Activated CD8-positive, alpha-beta memory T cell treated with anti-CD3 and anti-CD28 coated beads, Interleukin-2, amount 10 ng/mL, durations not matched to agents 7 days and 5 days (primary cell): Measurements from ENCODE around the gene SUN3. TPM values are rescaled to one million over a fixed set of nuclear protein-coding genes. Genes with fewer than 3 reads are reported as not detected.
A peak's percentile ranks its signal among the peaks of the same experiment; 100 is the strongest.

ENCODE experiments used
- ATAC-seq: fragments of 150-1000 bp; cut with Tn5 transposase; one replicate; pipeline ENCODE4 v1.10.0; 2021; ENCODE audit warnings: moderate library complexity
- CTCF ChIA-PET: fragments of 350-600 bp; sonication (Branson Sonifier 250); formaldehyde crosslinking; loops from one replicate; lab custom pipeline; 2021; ENCODE audit warnings: antibody characterized with exemption; lab: Charles Lee
- DNase-seq: peaks from one replicate; pipeline ENCODE4 v3.0.0-alpha.2; 2020
- H3K27ac Mint-ChIP-seq: one replicate; pipeline ENCODE4 v1.8.0; 2021; ENCODE audit warnings: mild to moderate bottlenecking, mixed read lengths
- H3K27me3 Mint-ChIP-seq: one replicate; pipeline ENCODE4 v1.8.0; 2021; ENCODE audit warnings: mixed read lengths
- H3K36me3 Mint-ChIP-seq: one replicate; pipeline ENCODE4 v1.8.0; 2021; ENCODE audit warnings: mild to moderate bottlenecking, mixed read lengths
- H3K4me1 Mint-ChIP-seq: one replicate; pipeline ENCODE4 v1.8.0; 2021; ENCODE audit warnings: mixed read lengths
- H3K4me3 Mint-ChIP-seq: one replicate; pipeline ENCODE4 v1.8.0; 2021; ENCODE audit warnings: mild to moderate bottlenecking, moderate library complexity, mixed read lengths
- H3K9me3 Mint-ChIP-seq: one replicate; pipeline ENCODE4 v1.8.0; 2022; ENCODE audit warnings: low read depth, mixed read lengths
- total RNA-seq, 2 experiments: library from RNA; stranded (reverse); gene quantifications; one replicate each; pipeline ENCODE4 v1.2.3, GENCODE V29; 2021

Gene SUN3
- total RNA-seq, 2 experiments from 2014 or later, result not detected

DNA sequence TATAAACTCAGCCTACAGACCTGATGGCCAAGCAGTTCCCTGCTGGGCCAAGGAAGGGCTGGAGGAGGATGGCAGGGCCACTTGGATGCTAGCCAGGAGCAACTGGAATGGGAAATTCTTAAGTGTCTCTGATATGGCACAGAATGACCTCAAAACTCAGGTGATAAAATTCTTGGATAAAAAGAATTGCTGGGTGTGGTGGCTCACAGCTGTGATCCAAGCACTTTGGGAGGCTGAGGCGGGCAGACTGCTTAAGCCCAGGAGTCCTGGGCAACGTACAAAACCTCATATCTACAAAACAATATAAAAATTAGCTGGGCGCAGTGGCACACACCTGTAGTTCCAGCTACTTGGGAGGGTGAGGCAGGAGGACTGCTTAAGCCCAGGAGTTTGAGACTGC, 66.6 kb downstream of the SUN3 start:
- CTCF ChIA-PET, result no interaction called here
- Mint-ChIP-seq H3K27me3 (no peaks in the 10 kb centered on the region), H3K4me3 (no peak overlapping the region), H3K9me3 (no peaks in the 10 kb centered on the region), H3K4me1 (peaks cover 4% of the 10 kb centered on the region), H3K27ac (no peak overlapping the region), H3K36me3 (peaks cover 59% of the 10 kb centered on the region)
- ATAC-seq (no peak), DNase-seq (peak; percentile 31)

- Mint-ChIP-seq H3K9me3 (no peaks in the 10 kb centered on the region), H3K27me3 (no peaks in the 10 kb centered on the region), H3K4me1 (no peaks in the 10 kb centered on the region), H3K27ac (no peak overlapping the region), H3K4me3 (no peak overlapping the region), H3K36me3 (peaks cover 32% of the 10 kb centered on the region)
- no peak for DNase-seq
- CTCF ChIA-PET, result interaction anchor here (0.8 to 1.5 kb wide), 3 partner anchors 12 to 198 kb away, joined by 3 to 6 read pairs (median 3); no protein-coding TSS in a partner anchor
- no peak for ATAC-seq
These were observed 71.8 kb downstream of the SUN3 start for GRCh38 chr7:47957156-47957555.

- DNase-seq, result peak; percentile 21
- CTCF ChIA-PET, result interaction anchor here (1.0 to 1.1 kb wide), 3 partner anchors 12 to 13 kb away, joined by 3 to 6 read pairs (median 4); no protein-coding TSS in a partner anchor
- no peaks in the 10 kb centered on the region for H3K4me1 Mint-ChIP-seq
These were observed 72.7 kb downstream of the SUN3 start for GRCh38 chr7:47956220-47956619.

GRCh38 chr7:47954231-47954911, 74.5 kb downstream of the SUN3 start:
- no peaks in the 10 kb centered on the region for H3K9me3 Mint-ChIP-seq
- no peak overlapping the region for H3K4me3 Mint-ChIP-seq
- no peaks in the 10 kb centered on the region for H3K27me3 Mint-ChIP-seq
- CTCF ChIA-PET, result interaction anchor here (1.3 to 1.7 kb wide), 2 partner anchors 9 to 15 kb away, joined by 4 to 11 read pairs; no protein-coding TSS in a partner anchor
- DNase-seq, result no peak
- peaks cover 17% of the 10 kb centered on the region for H3K36me3 Mint-ChIP-seq
- peaks cover 2% of the 10 kb centered on the region for H3K4me1 Mint-ChIP-seq
- no peak for ATAC-seq
- H3K27ac Mint-ChIP-seq, result no peak overlapping the region

More at GRCh38 chr7:47956220-47956619, 72.7 kb downstream of the SUN3 start:
- H3K4me3 Mint-ChIP-seq, result no peak overlapping the region
- H3K9me3 Mint-ChIP-seq, result no peaks in the 10 kb centered on the region
- no peaks in the 10 kb centered on the region for H3K27me3 Mint-ChIP-seq
- H3K36me3 Mint-ChIP-seq, result peaks cover 26% of the 10 kb centered on the region
- H3K27ac Mint-ChIP-seq, result no peak overlapping the region
- ATAC-seq, result no peak

DNA sequence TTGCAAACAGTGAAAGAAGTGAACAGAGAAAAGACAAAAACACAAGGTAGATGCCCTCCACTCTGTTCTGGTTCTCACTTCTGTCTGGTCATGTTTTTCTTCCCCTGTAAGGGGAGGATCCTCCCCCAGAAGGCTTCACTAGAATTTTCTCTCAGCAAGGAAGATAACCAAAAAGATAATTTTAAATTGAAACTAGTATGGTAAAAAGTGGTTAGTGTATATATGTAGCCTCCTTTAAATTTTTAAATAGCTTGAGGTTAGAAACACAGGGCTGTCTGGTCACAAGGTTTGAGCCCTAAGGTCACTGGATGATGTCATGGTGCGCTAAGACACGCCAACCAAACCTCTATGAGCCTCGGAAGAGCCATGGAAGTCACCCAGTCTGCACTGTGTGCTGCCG, 75.1 kb downstream of the SUN3 start:
- Mint-ChIP-seq H3K4me3 (no peak overlapping the region), H3K27ac (no peak overlapping the region), H3K9me3 (no peaks in the 10 kb centered on the region), H3K36me3 (peaks cover 17% of the 10 kb centered on the region), H3K27me3 (no peaks in the 10 kb centered on the region), H3K4me1 (peaks cover 2% of the 10 kb centered on the region)
- no peak for DNase-seq
- CTCF ChIA-PET, result interaction anchor here (1.3 to 1.7 kb wide), 2 partner anchors 9 to 15 kb away, joined by 4 to 11 read pairs; no protein-coding TSS in a partner anchor
- no peak for ATAC-seq

GRCh38 chr7:47952224-47952623, 76.7 kb downstream of the SUN3 start:
- Mint-ChIP-seq H3K4me3 (no peak overlapping the region), H3K36me3 (peaks cover 9% of the 10 kb centered on the region), H3K27me3 (no peaks in the 10 kb centered on the region), H3K27ac (no peak overlapping the region), H3K9me3 (no peaks in the 10 kb centered on the region), H3K4me1 (peaks cover 2% of the 10 kb centered on the region)
- DNase-seq (peak; percentile 18), ATAC-seq (no peak)
- CTCF ChIA-PET, result interaction anchor here (1.2 kb wide), 1 partner anchor 137 kb away, joined by 3 read pairs; the partner anchor contains the start of gene UPP1

DNA sequence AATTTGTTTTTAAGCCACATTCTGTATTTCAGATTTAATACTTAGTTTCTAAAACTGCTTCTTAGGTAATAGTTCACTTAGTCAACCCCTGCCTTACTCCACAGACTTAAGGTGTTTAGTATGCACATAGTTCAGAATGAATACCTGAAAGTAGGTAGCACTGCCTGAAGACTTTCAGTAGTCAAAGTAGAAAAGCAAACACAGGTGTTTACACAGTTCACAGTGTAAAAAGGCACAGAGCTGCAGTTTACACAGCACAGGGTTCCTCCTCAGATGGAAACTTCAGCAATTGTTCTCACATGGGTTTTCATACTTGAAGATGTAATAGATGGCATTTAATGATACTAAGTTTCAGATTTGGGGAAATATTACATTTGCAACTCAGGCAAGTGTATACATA, 77.5 kb downstream of the SUN3 start:
- Mint-ChIP-seq H3K36me3 (peaks cover 9% of the 10 kb centered on the region), H3K4me3 (no peak overlapping the region), H3K9me3 (no peaks in the 10 kb centered on the region), H3K27ac (no peak overlapping the region), H3K4me1 (peaks cover 5% of the 10 kb centered on the region), H3K27me3 (no peaks in the 10 kb centered on the region)
- DNase-seq (no peak), ATAC-seq (no peak)
- CTCF ChIA-PET, result interaction anchor here (1.9 kb wide), 1 partner anchor 40 kb away, joined by 5 read pairs; no protein-coding TSS in a partner anchor

DNA sequence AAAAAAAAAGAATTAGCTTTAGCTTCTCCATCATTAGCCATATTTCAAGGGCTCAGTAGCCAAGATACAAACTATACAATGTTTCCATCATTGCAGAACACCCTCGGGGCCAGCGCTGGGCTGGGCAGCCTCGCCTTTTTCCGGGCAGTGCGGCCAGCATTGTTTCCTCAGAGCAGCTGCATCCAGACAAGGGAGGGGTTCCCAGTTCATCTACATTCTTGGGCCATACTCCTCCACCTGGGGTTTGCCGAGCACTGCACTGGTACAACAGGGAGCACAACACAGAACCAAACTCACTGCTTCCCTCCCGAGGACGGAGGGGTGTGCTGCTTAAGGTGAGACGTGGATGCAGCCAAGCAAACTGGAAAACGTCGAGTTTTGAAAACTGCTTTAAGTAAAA, 78.2 kb downstream of the SUN3 start:
- ATAC-seq (no peak), DNase-seq (peak; percentile 36)
- Mint-ChIP-seq H3K27ac (no peak overlapping the region), H3K27me3 (no peaks in the 10 kb centered on the region), H3K9me3 (no peaks in the 10 kb centered on the region), H3K4me3 (no peak overlapping the region), H3K36me3 (peaks cover 9% of the 10 kb centered on the region), H3K4me1 (peaks cover 7% of the 10 kb centered on the region)
- CTCF ChIA-PET, result interaction anchor here (1.9 kb wide), 1 partner anchor 41 kb away, joined by 5 read pairs; no protein-coding TSS in a partner anchor

GRCh38 chr7:47949703-47950102, 79.2 kb downstream of the SUN3 start:
- H3K4me3 Mint-ChIP-seq, result no peak overlapping the region
- peaks cover 5% of the 10 kb centered on the region for H3K36me3 Mint-ChIP-seq
- no peak for DNase-seq
- ATAC-seq, result no peak
- H3K27me3 Mint-ChIP-seq, result no peaks in the 10 kb centered on the region
- H3K9me3 Mint-ChIP-seq, result no peaks in the 10 kb centered on the region
- CTCF ChIA-PET, result interaction anchor here (1.0 kb wide), 1 partner anchor 205 kb away, joined by 3 read pairs; no protein-coding TSS in a partner anchor
- H3K4me1 Mint-ChIP-seq, result peaks cover 7% of the 10 kb centered on the region
- no peak overlapping the region for H3K27ac Mint-ChIP-seq

- CTCF ChIA-PET, result interaction anchor here (0.6 to 1.5 kb wide), 3 partner anchors 162 to 206 kb away, joined by 3 to 5 read pairs (median 5); no protein-coding TSS in a partner anchor
- H3K4me1 Mint-ChIP-seq, result peaks cover 7% of the 10 kb centered on the region
- no peaks in the 10 kb centered on the region for H3K9me3 Mint-ChIP-seq
- no peak within 1 kb of the TSS for H3K27ac Mint-ChIP-seq
- H3K27me3 Mint-ChIP-seq, result no peaks in the 10 kb centered on the region
- DNase-seq (no peak), ATAC-seq (no peak)
- H3K36me3 Mint-ChIP-seq, result no peaks in the 10 kb centered on the region
- no peak within 1 kb of the TSS for H3K4me3 Mint-ChIP-seq
These were observed 80.6 kb downstream of the SUN3 start, which contains the start of gene PKD1L1 for GRCh38 chr7:47948141-47948790. Gene PKD1L1 (minus strand): TSS chr7:47948466. CDS start chr7:47948440, 26 bp downstream.

GRCh38 chr7:47947355-47947749, 81.6 kb downstream of the SUN3 start:
- no peak overlapping the region for H3K4me3 Mint-ChIP-seq
- no peak overlapping the region for H3K27ac Mint-ChIP-seq

GRCh38 chr7:47946581-47947354, 82.1 kb downstream of the SUN3 start:
- Mint-ChIP-seq H3K27me3 (no peaks in the 10 kb centered on the region), H3K36me3 (no peaks in the 10 kb centered on the region), H3K27ac (peak overlapping the region; percentile 18), H3K9me3 (no peaks in the 10 kb centered on the region), H3K4me1 (peaks cover 7% of the 10 kb centered on the region), H3K4me3 (no peak overlapping the region)
- no peak for DNase-seq
- ATAC-seq, result no peak
- CTCF ChIA-PET, result interaction anchor here (1.3 to 2.5 kb wide), 2 partner anchors 164 to 173 kb away, joined by 5 to 9 read pairs; no protein-coding TSS in a partner anchor

More at GRCh38 chr7:47947355-47947749, 81.6 kb downstream of the SUN3 start:
- Mint-ChIP-seq H3K9me3 (no peaks in the 10 kb centered on the region), H3K27me3 (no peaks in the 10 kb centered on the region), H3K4me1 (peaks cover 7% of the 10 kb centered on the region), H3K36me3 (no peaks in the 10 kb centered on the region)
- CTCF ChIA-PET, result interaction anchor here (1.3 to 1.5 kb wide), 2 partner anchors 163 to 207 kb away, joined by 5 read pairs; no protein-coding TSS in a partner anchor
- no peak for ATAC-seq
- DNase-seq, result no peak
